ENCODE data around the gene SIGLEC12. TPM values are rescaled to one million over a fixed set of nuclear protein-coding genes. Genes with fewer than 3 reads are reported as not detected.

SIGLEC12 gene
- total RNA-seq, 1 donor from 2014 or later, result not detected

GRCh38 chr19:51530616-51531015, 29.0 kb upstream of the SIGLEC12 start:
- H3K36me3 Mint-ChIP-seq (ENCODE audit: low read depth), result no peaks in the 10 kb centered on the region
- H3K9me3 Mint-ChIP-seq, result no peaks in the 10 kb centered on the region
- TF ChIP-seq CTCF (conservative IDR thresholded peaks at IDR 0.05), result no peak
- H3K4me3 Mint-ChIP-seq, result no peak overlapping the region
- H3K4me1 Mint-ChIP-seq, result no peaks in the 10 kb centered on the region
- H3K27me3 Mint-ChIP-seq (ENCODE audit: low read depth), result peaks cover 95% of the 10 kb centered on the region
- DNase-seq (ENCODE audit: low read depth, low spot score), result no peak
- H3K27ac Mint-ChIP-seq (ENCODE audit: unreplicated experiment), result no peak overlapping the region

- no peak overlapping the region for H3K4me3 Mint-ChIP-seq
Measured at GRCh38 chr19:51529301-51529700, 27.7 kb upstream of the SIGLEC12 start.

GRCh38 chr19:51525651-51526050, 24.1 kb upstream of the SIGLEC12 start:
- TF ChIP-seq CTCF (conservative IDR thresholded peaks at IDR 0.05), result no peak
- Mint-ChIP-seq H3K4me1 (no peaks in the 10 kb centered on the region), H3K9me3 (no peaks in the 10 kb centered on the region), H3K36me3 (ENCODE audit: low read depth) (no peaks in the 10 kb centered on the region), H3K27me3 (ENCODE audit: low read depth) (peaks cover 85% of the 10 kb centered on the region), H3K27ac (ENCODE audit: unreplicated experiment) (no peak overlapping the region), H3K4me3 (no peak overlapping the region)
- DNase-seq (ENCODE audit: low read depth, low spot score), result no peak

More at GRCh38 chr19:51529301-51529700, 27.7 kb upstream of the SIGLEC12 start:
- H3K27ac Mint-ChIP-seq (ENCODE audit: unreplicated experiment), result no peak overlapping the region
- no peaks in the 10 kb centered on the region for H3K9me3 Mint-ChIP-seq
- no peak for TF ChIP-seq CTCF (conservative IDR thresholded peaks at IDR 0.05)
- H3K36me3 Mint-ChIP-seq (ENCODE audit: low read depth), result no peaks in the 10 kb centered on the region
- no peak for DNase-seq (ENCODE audit: low read depth, low spot score)
- no peaks in the 10 kb centered on the region for H3K4me1 Mint-ChIP-seq
- H3K27me3 Mint-ChIP-seq (ENCODE audit: low read depth), result peaks cover 88% of the 10 kb centered on the region

- H3K27ac Mint-ChIP-seq (ENCODE audit: unreplicated experiment), result no peak overlapping the region
- TF ChIP-seq CTCF (conservative IDR thresholded peaks at IDR 0.05), result no peak
- no peaks in the 10 kb centered on the region for H3K9me3 Mint-ChIP-seq
- DNase-seq (ENCODE audit: low read depth, low spot score), result no peak
- H3K27me3 Mint-ChIP-seq (ENCODE audit: low read depth), result peaks cover 76% of the 10 kb centered on the region
- no peaks in the 10 kb centered on the region for H3K36me3 Mint-ChIP-seq (ENCODE audit: low read depth)
- H3K4me3 Mint-ChIP-seq, result no peak overlapping the region
- no peaks in the 10 kb centered on the region for H3K4me1 Mint-ChIP-seq
Measured at GRCh38 chr19:51524666-51525264, 23.2 kb upstream of the SIGLEC12 start.

GRCh38 chr19:51521781-51522180, 20.2 kb upstream of the SIGLEC12 start:
- TF ChIP-seq CTCF (conservative IDR thresholded peaks at IDR 0.05), result no peak
- Mint-ChIP-seq H3K9me3 (peaks cover 3% of the 10 kb centered on the region), H3K4me1 (no peaks in the 10 kb centered on the region), H3K36me3 (ENCODE audit: low read depth) (no peaks in the 10 kb centered on the region), H3K4me3 (no peak overlapping the region), H3K27ac (ENCODE audit: unreplicated experiment) (no peak overlapping the region), H3K27me3 (ENCODE audit: low read depth) (peaks cover 59% of the 10 kb centered on the region)
- DNase-seq (ENCODE audit: low read depth, low spot score), result no peak
